DMS79 treated with DMSO at 0.1 percent for 48 hours (cell line): ENCODE results near the gene DYRK3.
A peak's percentile ranks its signal among the peaks of the same experiment; 100 is the strongest.
"Not testable (repeated sequence)": the region's sequence is repeated elsewhere in the genome, so short reads cannot be mapped to it uniquely, and the experiment has no call there.

ENCODE experiments used
- DNase-seq: peaks from one replicate; lab custom pipeline; 2025; lab: John Stamatoyannopoulos, UW

Gene DYRK3

DNA sequence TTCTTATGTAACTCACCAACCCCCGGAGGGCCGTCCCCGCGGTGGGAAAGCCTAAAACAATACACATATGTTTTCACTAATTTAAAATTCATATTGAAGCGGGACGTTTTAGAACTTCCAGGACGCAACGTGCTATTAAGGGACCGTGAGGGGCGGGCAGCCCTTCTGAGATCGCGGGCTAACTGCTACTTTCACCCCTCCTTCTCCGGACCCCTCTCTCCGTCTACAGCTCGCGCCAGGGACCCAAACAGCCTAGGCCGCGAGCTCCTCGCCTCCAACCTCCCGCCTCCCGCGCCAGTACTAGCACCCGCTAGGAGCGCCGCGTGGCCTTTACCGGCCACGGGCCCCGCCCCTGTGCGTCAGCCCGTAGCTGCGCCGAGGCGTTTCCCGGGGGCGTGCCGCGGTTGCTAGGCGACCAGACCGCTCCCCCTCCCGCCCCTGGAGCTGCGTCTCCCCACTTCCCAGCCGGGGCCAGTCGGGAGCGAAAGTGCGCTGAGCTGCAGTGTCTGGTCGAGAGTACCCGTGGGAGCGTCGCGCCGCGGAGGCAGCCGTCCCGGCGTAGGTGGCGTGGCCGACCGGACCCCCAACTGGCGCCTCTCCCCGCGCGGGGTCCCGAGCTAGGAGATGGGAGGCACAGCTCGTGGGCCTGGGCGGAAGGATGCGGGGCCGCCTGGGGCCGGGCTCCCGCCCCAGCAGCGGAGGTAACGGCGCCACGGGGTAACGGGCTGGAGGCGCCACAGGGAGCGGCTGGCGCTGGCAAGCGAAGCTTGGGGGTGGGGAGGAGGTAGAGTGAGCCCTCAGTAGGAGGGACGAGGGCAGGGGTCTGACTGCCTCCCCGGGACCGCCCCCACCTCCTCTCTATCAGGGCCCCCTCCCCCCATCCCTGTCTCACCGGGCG is at the start of gene DYRK3:
Gene DYRK3 (plus strand): TSS at position 457 of the 898 bp plus-strand sequence. CDS start 168 bp downstream, at position 625.
- peak; percentile 80 for DNase-seq

DNA sequence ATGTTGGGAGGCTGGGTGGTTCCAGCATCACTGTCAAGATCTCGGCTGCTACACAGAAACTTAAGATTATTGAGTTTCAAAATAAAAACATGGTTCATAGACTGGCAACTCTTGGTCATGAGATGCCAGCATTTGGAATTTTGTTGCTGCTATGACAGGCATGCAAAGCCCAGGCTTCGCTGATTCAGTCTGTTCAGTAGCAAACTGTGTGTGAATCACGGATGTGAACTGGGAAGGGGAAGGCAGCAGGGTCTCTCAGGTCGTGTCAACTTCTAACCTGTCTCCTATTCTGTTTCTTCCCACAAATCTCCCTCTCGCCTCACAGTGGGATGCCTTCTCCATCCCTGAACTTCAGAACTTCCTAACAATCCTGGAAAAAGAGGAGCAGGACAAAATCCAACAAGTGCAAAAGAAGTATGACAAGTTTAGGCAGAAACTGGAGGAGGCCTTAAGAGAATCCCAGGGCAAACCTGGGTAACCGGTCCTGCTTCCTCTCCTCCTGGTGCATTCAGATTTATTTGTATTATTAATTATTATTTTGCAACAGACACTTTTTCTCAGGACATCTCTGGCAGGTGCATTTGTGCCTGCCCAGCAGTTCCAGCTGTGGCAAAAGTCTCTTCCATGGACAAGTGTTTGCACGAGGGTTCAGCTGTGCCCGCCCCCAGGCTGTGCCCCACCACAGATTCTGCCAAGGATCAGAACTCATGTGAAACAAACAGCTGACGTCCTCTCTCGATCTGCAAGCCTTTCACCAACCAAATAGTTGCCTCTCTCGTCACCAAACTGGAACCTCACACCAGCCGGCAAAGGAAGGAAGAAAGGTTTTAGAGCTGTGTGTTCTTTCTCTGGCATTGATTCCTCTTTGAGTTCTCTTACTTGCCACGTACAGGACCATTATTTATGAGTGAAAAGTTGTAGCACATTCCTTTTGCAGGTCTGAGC is 48.6 kb upstream of the DYRK3 start:
- no peak for DNase-seq

DNA sequence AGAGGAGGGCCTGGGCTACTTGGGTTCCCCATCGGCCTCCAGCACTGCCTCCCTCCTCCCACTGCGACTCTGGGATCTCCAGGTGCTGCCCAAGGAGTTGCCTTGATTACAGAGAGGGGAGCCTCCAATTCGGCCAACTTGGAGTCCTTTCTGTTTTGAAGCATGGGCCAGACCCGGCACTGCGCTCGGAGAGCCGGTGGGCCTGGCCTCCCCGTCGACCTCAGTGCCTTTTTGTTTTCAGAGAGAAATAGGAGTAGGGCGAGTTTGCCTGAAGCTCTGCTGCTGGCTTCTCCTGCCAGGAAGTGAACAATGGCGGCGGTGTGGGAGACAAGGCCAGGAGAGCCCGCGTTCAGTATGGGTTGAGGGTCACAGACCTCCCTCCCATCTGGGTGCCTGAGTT is 47.4 kb upstream of the DYRK3 start:
- DNase-seq = no peak

DNA sequence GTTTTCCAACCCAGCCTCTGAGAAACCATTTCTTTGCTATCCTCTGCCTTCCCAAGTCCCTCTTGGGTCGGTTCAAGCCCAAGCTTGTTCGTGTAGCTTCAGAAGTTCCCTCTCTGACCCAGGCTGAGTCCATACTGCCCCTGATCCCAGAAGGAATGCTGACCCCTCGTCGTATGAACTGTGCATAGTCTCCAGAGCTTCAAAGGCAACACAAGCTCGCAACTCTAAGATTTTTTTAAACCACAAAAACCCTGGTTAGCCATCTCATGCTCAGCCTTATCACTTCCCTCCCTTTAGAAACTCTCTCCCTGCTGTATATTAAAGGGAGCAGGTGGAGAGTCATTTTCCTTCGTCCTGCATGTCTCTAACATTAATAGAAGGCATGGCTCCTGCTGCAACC is 46.8 kb upstream of the DYRK3 start:
- no peak for DNase-seq

DNA sequence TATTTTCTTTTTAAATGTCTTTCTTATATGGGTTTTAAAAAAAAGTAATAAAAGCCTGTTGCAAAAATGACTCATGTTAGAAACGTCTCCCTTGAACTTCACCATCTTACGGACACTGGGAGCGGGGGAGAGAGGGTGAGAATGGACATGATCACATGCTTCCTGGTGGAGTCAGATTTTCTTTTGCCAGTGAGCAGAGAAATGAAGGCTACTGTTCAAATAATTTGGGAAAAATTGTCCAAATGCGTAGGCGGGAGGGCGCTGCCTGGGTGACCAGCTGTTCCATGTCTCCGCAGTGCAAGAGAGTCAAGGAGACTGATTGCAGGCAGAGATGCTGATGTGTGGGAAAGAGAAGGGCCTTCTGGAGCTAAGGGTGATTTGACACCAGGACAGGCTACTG is 46.1 kb upstream of the DYRK3 start:
- DNase-seq = no peak

DNA sequence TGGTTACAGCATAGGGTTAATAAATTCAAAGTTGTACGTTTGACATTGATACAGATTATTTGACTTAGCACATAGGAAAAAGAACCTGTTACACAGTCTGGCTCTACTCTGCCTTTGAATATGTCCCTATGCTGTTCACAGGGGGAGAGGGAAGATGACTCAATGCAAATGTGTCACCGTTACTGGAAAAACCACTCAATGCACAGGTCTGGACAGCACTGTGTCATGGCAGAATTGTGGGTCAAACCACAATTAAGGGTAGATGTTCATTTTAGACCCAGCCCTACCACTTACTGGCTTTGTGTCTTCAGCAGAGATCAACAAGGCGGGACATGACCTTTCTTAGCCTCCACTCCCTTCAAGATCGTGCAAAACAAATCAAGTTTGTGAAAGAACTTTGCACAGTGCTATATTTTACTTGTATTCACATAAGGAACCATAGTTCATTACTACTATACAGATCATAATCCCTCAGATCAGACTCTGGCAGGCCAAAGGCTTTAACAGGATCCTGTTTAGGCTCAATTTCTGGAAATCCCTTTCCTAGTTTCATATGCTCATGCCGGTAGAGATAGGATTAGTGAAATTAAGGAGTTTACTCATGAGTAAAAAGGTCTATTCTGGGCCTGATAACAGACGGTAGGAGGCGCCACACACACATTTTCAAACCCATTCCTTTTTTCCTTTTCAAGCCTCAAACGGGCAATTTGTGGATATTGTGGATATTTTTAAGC is 45.1 kb upstream of the DYRK3 start:
- DNase-seq = no peak

DNA sequence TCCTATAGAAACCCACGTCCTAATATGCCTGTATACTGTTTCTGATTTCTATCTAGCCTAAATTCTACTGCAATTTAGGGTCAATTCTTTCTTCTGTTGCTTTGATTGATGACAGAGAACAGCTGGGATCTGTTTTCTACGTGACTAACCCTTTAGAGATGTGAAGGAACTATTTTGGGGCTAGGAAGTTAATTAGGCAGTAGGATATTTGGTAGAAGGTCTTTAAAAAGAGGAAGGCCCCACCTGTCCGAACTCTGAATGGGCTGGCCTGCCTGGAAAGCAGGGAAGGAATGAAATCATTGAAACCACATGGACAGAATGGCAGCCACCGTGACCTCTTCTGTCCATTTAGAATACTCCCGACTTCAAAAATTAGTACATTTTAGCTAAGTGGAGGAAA is 44.1 kb upstream of the DYRK3 start:
- no peak for DNase-seq

DNA sequence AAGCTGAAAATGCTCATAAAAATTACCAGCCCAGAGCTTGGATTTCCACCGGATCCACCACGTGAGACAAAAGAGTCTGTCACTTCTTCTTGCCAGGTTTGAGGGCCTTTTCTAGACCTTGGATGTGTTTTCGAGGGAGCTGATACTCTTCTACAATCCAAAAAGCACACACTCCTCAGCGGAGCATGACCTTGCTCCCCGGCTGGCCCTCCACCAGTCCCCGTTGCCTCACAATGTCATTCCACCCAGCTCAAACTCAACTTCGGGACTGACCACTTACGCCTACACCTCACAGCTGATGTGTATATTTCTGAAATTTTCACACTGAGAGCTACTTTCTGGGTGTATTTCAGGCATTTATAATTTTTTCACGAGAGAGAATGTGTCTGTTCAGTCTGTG is 43.6 kb upstream of the DYRK3 start:
- no peak for DNase-seq

DNA sequence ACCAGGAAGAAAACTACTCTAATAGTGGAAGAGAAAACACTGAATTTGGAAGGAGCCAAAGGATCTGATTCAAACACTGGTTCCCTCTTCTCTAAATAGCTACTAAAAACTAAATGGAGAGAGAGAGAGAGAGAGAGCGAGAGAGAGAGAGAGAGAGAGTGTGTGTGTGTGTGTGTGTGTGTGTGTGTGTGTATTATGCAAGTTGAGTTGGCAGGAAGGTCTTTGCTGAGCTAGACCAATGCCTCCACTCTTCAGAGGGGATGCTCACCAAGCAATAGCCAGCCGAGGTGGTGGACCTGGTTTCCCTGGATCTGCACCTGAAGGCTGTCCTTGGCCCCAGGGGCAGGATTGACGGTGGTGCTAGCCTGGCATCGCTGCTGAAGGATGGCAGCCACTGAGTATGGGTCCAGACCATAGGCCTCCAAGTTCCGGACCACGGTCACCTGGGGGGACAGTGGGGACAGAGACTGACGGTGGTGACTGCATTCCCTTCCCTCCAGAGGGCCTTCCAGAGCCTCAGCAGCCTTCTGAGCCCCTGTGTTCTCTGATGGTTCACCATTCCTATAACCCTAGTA is 41.9 kb upstream of the DYRK3 start:
- no peak for DNase-seq

DNA sequence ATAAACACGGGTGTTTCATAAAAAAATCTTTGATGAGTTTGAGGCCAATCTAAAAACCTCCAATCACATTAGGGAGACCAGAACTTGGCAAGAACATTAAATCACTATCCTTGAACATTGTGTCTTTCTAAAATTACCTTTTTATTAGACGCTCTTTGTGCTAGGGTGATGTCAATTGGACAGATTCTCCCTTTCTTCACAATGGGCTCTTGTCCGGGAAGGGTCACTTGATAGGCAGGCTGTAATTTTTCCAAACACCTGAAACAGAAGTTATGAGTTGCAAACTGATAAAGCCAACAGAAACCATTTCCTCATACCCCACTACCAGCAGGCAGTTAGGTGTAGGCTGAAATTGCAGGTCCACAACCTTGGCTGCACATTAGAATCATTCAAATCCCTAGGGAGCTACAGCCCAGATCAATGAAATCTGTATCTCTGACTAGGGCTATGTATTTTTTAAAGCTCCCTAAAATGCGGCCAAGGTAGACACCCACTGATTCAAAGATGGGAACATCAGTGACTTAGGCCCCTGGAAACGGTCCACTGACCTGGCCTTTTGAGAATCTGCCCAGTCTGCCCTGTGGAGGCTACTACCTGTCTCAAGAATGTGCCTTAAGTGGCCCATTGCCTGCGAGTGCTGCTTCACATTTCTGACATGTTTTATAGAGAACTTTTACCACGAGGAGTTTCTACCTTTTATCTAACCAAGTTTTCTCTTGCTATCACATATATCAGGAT is 39.6 kb upstream of the DYRK3 start:
- DNase-seq = no peak

DNA sequence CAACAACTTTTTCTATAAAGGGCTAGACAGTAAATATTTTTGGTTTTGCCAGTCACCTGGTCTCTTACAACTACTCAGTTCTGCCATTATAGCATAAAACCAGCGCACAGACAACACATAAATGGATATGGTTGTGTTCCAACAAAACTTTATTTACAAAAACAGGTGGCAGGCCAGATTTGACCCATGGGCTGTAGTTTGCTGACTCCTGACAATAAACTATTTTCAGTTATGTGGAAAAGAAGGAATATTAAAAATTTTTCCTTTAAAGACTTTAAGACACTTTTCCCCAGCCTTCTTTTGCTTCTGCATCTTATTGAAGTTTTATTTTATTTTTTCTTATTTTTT is 39.0 kb upstream of the DYRK3 start:
- DNase-seq = no peak

DNA sequence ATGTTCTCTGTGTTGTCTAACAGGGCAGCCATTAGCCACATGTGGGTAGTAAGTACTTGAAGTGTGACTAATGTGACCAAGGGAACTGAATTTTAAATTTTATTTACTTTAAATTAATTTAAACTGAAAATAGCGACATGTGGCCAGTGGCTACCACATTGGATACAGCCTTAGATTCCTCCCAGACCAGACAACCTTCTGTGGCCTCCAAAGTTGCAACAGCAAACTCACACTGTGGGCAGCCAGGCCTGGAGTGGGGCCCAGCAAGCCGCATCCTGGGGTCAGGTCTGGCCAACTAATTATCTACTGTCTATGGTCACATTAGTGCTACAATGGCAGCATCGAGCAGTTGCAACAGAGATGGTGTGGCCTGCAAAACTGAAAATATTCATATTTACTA is 34.8 kb upstream of the DYRK3 start:
- DNase-seq = no peak

DNA sequence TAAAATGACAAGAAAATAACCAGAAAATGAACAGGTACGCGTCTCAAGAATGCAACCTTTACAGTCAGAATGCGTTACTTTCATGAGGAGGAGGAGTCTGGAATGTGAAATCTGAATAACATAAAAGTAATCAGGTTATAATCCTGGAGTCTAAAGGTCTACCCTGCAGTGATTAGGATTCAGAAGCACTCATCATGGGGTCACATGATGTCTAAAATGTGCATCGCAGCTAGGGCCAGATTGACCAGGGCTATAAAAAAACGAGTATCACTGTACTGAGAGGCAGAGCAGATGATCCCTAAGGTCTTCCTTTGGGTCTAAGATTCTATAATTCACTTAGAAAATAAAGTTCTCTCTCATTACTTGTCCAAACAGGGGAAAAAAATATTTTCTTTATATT is 30.5 kb upstream of the DYRK3 start:
- no peak for DNase-seq

DNA sequence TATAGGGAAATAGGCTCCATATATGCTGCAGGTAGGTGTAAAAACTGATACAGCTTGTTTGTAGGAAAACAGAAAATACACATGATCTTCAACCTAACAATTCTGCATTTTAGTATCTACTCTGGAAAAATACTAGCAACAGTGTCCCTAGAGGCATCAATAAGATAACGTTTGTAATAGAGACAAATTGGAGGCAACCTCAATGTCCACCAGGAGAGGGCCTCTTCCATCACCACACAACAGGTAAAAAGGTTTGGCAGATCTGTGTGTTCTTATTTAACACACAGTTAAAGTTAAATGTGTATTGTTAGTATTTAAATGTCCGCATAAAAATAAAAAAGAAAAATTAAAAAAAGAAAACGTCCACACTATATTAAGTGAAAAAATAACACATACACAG is 28.5 kb upstream of the DYRK3 start:
- DNase-seq = no peak

DNA sequence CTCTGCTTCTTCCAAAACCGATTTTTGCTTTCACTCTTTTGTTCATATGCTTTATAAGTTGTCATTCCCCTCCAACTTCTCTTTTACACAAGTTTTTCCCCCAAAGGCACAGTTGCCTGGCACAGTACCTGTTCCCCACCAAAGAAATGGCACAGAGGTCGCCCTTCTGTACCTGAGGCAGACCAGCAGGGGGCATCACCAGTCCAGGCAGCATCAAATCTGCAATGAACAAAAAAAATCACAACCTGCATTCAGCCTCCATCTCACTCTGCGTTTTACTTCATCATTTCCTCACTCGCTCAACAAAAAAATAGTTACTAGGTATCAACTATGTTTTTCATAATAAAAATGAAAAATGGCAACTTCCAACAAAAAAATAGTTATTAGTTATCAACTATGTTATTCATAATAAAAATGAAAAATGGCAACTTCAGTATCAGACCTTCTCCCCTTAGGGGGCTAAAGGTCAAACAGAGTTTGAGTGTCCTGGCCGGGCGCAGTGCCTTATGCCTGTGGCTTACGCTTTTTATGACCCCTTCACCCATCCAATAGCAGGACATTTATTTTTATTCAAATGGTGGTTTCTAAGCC is 27.1 kb upstream of the DYRK3 start:
- no peak for DNase-seq

DNA sequence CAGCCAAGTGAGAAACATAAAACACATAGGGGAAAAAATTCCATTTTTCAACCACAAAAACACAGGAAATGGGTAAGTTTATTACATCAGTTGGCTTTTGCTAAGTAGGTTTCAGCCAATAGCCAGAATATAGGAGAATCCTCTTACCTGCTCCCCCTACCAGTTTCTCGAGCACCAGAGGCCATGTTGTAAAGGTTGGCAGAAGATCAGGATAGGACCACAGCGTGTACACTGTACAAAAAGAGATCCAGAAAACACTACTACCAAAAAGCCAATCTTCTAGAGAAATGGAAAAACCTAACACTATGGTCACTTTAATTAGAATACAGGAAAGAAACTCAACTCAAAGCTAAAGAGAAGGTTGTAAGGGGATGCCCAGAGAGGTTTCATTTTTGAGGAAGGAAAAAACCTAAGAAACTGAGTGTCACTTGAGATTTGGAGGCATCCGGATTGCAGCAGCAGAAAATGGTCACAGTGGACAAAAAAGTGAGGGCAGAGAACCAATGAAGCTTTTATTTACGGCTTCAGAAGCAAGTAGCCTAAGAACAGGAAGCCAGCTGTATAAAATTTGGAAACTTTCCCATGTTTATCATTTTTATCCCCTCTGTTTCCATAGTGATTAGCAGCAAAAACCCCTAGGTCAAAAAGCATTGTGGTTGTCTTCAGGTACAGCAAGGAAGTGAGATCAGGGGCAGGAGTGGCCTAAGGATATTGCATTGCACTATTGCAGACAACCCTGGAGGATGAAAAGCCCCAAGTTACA is 25.9 kb upstream of the DYRK3 start:
- no peak for DNase-seq

DNA sequence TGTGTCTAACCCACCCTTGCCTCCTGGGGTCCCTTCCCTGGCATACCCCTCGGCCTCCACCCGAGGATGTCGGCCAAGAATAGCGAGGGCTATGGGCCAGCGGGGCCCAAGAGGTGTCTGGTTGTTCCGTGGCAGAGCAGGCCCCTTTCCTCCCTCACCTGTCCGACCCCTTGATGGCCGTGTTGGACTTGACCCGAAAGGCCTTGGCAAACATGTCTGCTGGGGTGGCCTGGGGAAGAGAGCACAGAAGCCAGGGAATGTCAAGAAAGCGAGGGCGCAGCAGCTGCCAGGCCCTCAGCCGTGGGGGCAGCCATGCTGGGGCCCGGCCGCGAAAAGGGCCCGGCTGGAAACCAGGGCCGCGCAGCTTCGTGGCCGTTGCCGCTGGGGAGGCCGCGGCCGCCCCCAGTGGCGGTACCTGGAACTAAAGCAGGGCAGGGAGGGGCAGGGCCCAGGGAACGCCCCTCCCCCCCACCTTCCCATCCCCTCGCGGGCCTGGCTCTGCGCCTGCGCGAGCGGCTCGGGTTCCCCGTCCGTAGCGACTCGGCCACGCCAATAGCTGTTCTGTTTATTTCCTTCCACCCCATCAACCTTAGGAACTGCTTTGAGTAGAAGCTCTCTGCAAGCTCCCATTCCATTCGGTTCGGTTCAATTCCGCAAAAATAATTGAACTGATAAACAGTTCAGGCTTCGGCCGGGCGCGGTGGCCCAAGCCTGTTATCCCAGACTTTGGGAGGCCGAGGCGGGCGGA is 23.0 kb upstream of the DYRK3 start, which contains the start of gene EIF2D:
Gene EIF2D (minus strand): TSS at position 337 of the 748 bp plus-strand sequence. CDS start 123 bp downstream, at position 214.
- peak; percentile 87 for DNase-seq

DNA sequence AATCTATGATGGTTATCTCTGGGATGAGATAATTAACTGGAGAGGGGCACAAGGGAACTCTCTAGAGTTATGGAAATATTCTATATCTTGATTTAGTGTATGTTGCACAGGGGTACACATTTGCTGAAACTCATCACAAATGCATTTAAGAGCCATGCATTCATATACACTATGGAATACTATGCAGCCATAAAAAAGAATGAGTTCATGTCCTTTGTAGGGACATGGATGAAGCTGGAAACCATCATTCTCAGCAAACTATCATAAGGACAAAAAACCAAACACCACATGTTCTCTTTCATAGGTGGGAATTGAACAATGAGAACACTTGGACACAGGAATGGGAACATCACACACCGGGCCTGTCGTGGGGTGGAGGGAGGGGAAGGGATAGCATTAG is 8.9 kb upstream of the DYRK3 start:
- DNase-seq = not testable (repeated sequence)

DNA sequence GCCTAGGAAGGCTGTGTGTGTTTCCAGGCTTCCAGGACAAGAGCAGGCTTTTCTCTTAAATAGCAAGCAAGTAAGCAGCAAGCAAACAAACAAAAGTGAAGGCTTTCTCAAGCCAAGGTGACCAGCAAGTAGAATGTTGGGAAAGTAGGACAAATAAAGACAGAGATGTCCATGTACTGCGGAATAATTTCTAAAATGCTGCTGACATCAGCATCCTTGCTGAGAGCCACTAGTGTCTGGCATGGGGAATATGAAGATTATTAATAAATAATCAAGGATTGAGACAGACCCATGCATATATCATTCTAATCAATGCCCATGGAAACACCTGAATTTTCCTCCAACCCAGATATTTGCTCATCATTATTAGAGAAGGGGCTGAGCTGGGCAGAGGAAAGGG is 6.4 kb upstream of the DYRK3 start:
- DNase-seq = no peak
